H1 (cell line): Measurements from ENCODE around the gene MS4A7. TPM values are rescaled to one million over a fixed set of nuclear protein-coding genes. Genes with fewer than 3 reads are reported as not detected.

Source experiments
- CTCF ChIA-PET: fragments of 300-600 bp; sonication (Branson Sonifier 250); formaldehyde crosslinking; loops from one replicate; lab custom pipeline; 2021; ENCODE audit not compliant: partially characterized antibody; lab: Charles Lee
- POLR2A ChIA-PET: fragments of 300-600 bp; sonication (Branson Sonifier 250); formaldehyde crosslinking; loops from one replicate; lab custom pipeline; 2021; ENCODE audit warnings: inconsistent platforms; ENCODE audit not compliant: partially characterized antibody; lab: Charles Lee
- DNase-seq, 2 experiments: peaks; one replicate each; pipeline versions ENCODE4 v3.0.0 to v3.0.0-alpha.2; 2010 to 2022; ENCODE audit warnings: low spot score in 2 of 2, low read depth in 1 of 2, mixed read lengths in 1 of 2
- FAIRE-seq: peaks from 2 replicates; lab custom pipeline; 2011; peaks lifted over from hg19 to GRCh38; lab: Jason Lieb, UNC
- H2AFZ ChIP-seq: 2 replicates; pipeline ENCODE4 v1.8.1; 2012; ENCODE audit warnings: low read length, inconsistent platforms
- H2AK5ac ChIP-seq: 2 replicates; pipeline ENCODE4 v1.6.1; 2013; ENCODE audit warnings: low read depth, low read length
- H2BK120ac ChIP-seq: replicated peaks from 2 replicates; pipeline ENCODE3; 2013; ENCODE audit warnings: low read depth, low read length, inconsistent platforms
- H2BK12ac ChIP-seq: 2 replicates; pipeline ENCODE4 v1.6.1; 2013; ENCODE audit warnings: low read depth, low read length
- H2BK15ac ChIP-seq: 2 replicates; pipeline ENCODE4 v1.6.1; 2013; ENCODE audit warnings: low read length
- H2BK20ac ChIP-seq: 2 replicates; pipeline ENCODE4 v1.6.1; 2013; ENCODE audit warnings: low read length
- H2BK5ac ChIP-seq: 2 replicates; pipeline ENCODE4 v1.6.1; 2013; ENCODE audit warnings: low read depth, low read length
- H3K14ac ChIP-seq: 2 replicates; pipeline ENCODE4 v1.6.1; 2013; ENCODE audit warnings: inconsistent platforms; ENCODE audit not compliant: insufficient read length
- H3K18ac ChIP-seq: 2 replicates; pipeline ENCODE4 v1.6.1; 2013; ENCODE audit warnings: low read length; ENCODE audit errors: extremely low read depth
- H3K23ac ChIP-seq: 2 replicates; pipeline ENCODE4 v1.6.1; 2013; ENCODE audit warnings: inconsistent platforms; ENCODE audit not compliant: insufficient read length
- H3K23me2 ChIP-seq: 2 replicates; pipeline ENCODE4 v1.6.1; 2013; ENCODE audit warnings: low read depth, low read length
- H3K27ac ChIP-seq: 2 replicates; pipeline ENCODE4 v1.6.1; 2011; ENCODE audit warnings: low read depth, low read length, inconsistent platforms
- H3K27me3 ChIP-seq, 4 experiments: replicated peaks in 1 of 4; 1 replicate in 1 of 4; 2 replicates in 3 of 4; pipeline versions ENCODE4 v1.6.1 to v1.8.1; 2011 to 2013; ENCODE audit warnings: low read length in 3 of 4, mild to moderate bottlenecking in 3 of 4, inconsistent platforms in 2 of 4, mixed read lengths in 2 of 4, moderate library complexity in 1 of 4; ENCODE audit not compliant: control insufficient read depth in 3 of 4, insufficient read depth in 3 of 4; ENCODE audit errors: extremely low read depth in 1 of 4
- H3K36me3 ChIP-seq, 4 experiments: 2 replicates each; pipeline versions ENCODE4 v1.6.1 to v1.8.1; 2011 to 2013; ENCODE audit warnings: mild to moderate bottlenecking in 4 of 4, low read length in 3 of 4, moderate library complexity in 2 of 4, control low read depth in 1 of 4, inconsistent platforms in 1 of 4; ENCODE audit not compliant: insufficient read depth in 4 of 4, control insufficient read depth in 2 of 4
- H3K4ac ChIP-seq: replicated peaks from 2 replicates; pipeline ENCODE3; 2013; ENCODE audit warnings: low read length, low read depth, mixed read lengths, inconsistent platforms; ENCODE audit not compliant: insufficient read length
- H3K4me1 ChIP-seq, 4 experiments: replicated peaks in 1 of 4; 1 replicate in 1 of 4; 2 replicates in 3 of 4; pipeline versions ENCODE4 v1.6.1 to v1.8.1; 2011 to 2013; ENCODE audit warnings: low read length in 3 of 4, inconsistent platforms in 2 of 4, mixed read lengths in 1 of 4; ENCODE audit not compliant: insufficient read depth in 4 of 4, control insufficient read depth in 3 of 4
- H3K4me2 ChIP-seq, 2 experiments: 2 replicates each; pipeline versions ENCODE4 v1.6.1 to v1.8.1; 2011 to 2013; ENCODE audit warnings: low read depth in 2 of 2, low read length in 2 of 2, control low read depth in 1 of 2, inconsistent platforms in 1 of 2, mild to moderate bottlenecking in 1 of 2; ENCODE audit not compliant: insufficient read depth in 1 of 2
- H3K4me3 ChIP-seq, 4 experiments: fragments of 200-600, 300-600 bp in 1 of 4; sonication (generic), shearing (Covaris generic), sonication (Bioruptor Twin) in 1 of 4; 2 replicates each; pipeline versions ENCODE4 v1.5.1 to v1.8.1; 2011 to 2016; ENCODE audit warnings: low read length in 4 of 4, low read depth in 3 of 4, control low read depth in 2 of 4, inconsistent platforms in 2 of 4, mild to moderate bottlenecking in 2 of 4, mixed read lengths in 1 of 4, moderate library complexity in 1 of 4; ENCODE audit not compliant: insufficient read depth in 2 of 4; ENCODE audit errors: extremely low read depth in 1 of 4
- H3K56ac ChIP-seq: replicated peaks from 2 replicates; pipeline ENCODE3; 2013; ENCODE audit warnings: low read depth, mild to moderate bottlenecking, mixed read lengths, low read length, inconsistent platforms; ENCODE audit not compliant: insufficient read length
- H3K79me1 ChIP-seq: 2 replicates; pipeline ENCODE4 v1.6.1; 2013; ENCODE audit warnings: low read depth, low read length, control low read depth
- H3K79me2 ChIP-seq, 2 experiments: 2 replicates each; pipeline versions ENCODE4 v1.6.1 to v1.8.1; 2012 to 2013; ENCODE audit warnings: low read length in 2 of 2, mild to moderate bottlenecking in 2 of 2, inconsistent platforms in 1 of 2; ENCODE audit not compliant: insufficient read depth in 2 of 2, control insufficient read depth in 1 of 2
- H3K9ac ChIP-seq, 4 experiments: replicated peaks in 1 of 4; 1 replicate in 1 of 4; 2 replicates in 3 of 4; pipeline versions ENCODE4 v1.6.1 to v1.8.1; 2011 to 2013; ENCODE audit warnings: low read depth in 3 of 4, low read length in 3 of 4, control low read depth in 2 of 4, mild to moderate bottlenecking in 2 of 4, moderate library complexity in 2 of 4, inconsistent platforms in 1 of 4; ENCODE audit errors: extremely low read depth in 1 of 4
- H3K9me3 ChIP-seq, 2 experiments: 2 replicates each; pipeline versions ENCODE4 v1.6.1 to v1.8.1; 2012 to 2013; ENCODE audit warnings: mild to moderate bottlenecking in 2 of 2, moderate library complexity in 2 of 2, control low read depth in 1 of 2, inconsistent platforms in 1 of 2, low read depth in 1 of 2, low read length in 1 of 2, mixed read lengths in 1 of 2; ENCODE audit not compliant: insufficient read depth in 2 of 2
- H4K20me1 ChIP-seq, 2 experiments: replicated peaks in 1 of 2; 2 replicates each; pipeline versions ENCODE3 to v1.8.1; 2011 to 2013; ENCODE audit warnings: inconsistent platforms in 2 of 2, low read length in 2 of 2, mild to moderate bottlenecking in 1 of 2; ENCODE audit not compliant: insufficient read depth in 2 of 2, control insufficient read depth in 1 of 2
- H4K5ac ChIP-seq: 2 replicates; pipeline ENCODE4 v1.6.1; 2013; ENCODE audit warnings: low read length, low read depth, mixed read lengths, inconsistent platforms; ENCODE audit not compliant: insufficient read length
- H4K8ac ChIP-seq: 2 replicates; pipeline ENCODE4 v1.8.0; 2013; ENCODE audit warnings: mild to moderate bottlenecking, moderate library complexity, low read length, inconsistent platforms; ENCODE audit not compliant: insufficient read depth; ENCODE audit errors: extremely low read depth
- H4K91ac ChIP-seq: replicated peaks from 2 replicates; pipeline ENCODE3; 2013; ENCODE audit warnings: low read length, mixed read lengths, inconsistent platforms; ENCODE audit not compliant: insufficient read length
- ASH2L ChIP-seq: fragments of 200-600, 300-600 bp; sonication (generic); IDR thresholded peaks from one replicate; pipeline ENCODE4 v1.7.1; 2017; ENCODE audit warnings: low read length
- BACH1 ChIP-seq: IDR thresholded peaks from 2 replicates; pipeline ENCODE4 v1.6.1; 2012; ENCODE audit warnings: low read length, improper control_type of control experiment
- BCL11A ChIP-seq, 2 experiments: IDR thresholded peaks; one replicate each; pipeline ENCODE4 v1.6.1; 2011; ENCODE audit warnings: low read depth in 2 of 2, low read length in 2 of 2, mild to moderate bottlenecking in 2 of 2
- CTBP2 ChIP-seq: IDR thresholded peaks from 2 replicates; pipeline ENCODE4 v1.7.0; 2011; ENCODE audit warnings: borderline replicate concordance, mild to moderate bottlenecking, moderate library complexity, mixed read lengths, low read length; ENCODE audit not compliant: insufficient read depth, insufficient read length
- E2F6 ChIP-seq: IDR thresholded peaks from 2 replicates; pipeline ENCODE4 v1.6.1; 2012; ENCODE audit warnings: inconsistent platforms
- HDAC6 ChIP-seq: IDR thresholded peaks from one replicate; pipeline ENCODE4 v1.7.1; 2012; ENCODE audit warnings: low read depth, mild to moderate bottlenecking, inconsistent platforms, low read length, moderate library complexity
- KDM4A ChIP-seq: IDR thresholded peaks from one replicate; pipeline ENCODE4 v1.7.1; 2012; ENCODE audit warnings: low read depth, mild to moderate bottlenecking, moderate library complexity, low read length, inconsistent platforms; ENCODE audit not compliant: severe bottlenecking
- POU5F1 ChIP-seq: IDR thresholded peaks from 2 replicates; pipeline ENCODE4 v1.6.1; 2011; ENCODE audit warnings: low read depth, mild to moderate bottlenecking, low read length, moderate library complexity
- RAD21 ChIP-seq, 2 experiments: IDR thresholded peaks in 1 of 2; conservative IDR thresholded peaks in 1 of 2; 2 replicates each; pipeline ENCODE4 v1.6.1; 2011; ENCODE audit warnings: low read depth in 2 of 2, low read length in 2 of 2, improper control_type of control experiment in 1 of 2, inconsistent platforms in 1 of 2, mild to moderate bottlenecking in 1 of 2, moderate library complexity in 1 of 2
- SIX5 ChIP-seq: IDR thresholded peaks from 2 replicates; pipeline ENCODE4 v1.6.1; 2011; ENCODE audit warnings: mild to moderate bottlenecking, low read depth, low read length
- SP4 ChIP-seq: IDR thresholded peaks from 2 replicates; pipeline ENCODE4 v1.6.1; 2012; ENCODE audit warnings: low read length, inconsistent platforms
- TAF1 ChIP-seq: IDR thresholded peaks from 2 replicates; pipeline ENCODE4 v1.6.1; 2011; ENCODE audit warnings: mild to moderate bottlenecking, low read depth, low read length
- TAF7 ChIP-seq: optimal IDR thresholded peaks from 2 replicates; pipeline ENCODE3; 2011; ENCODE audit warnings: low read depth, mild to moderate bottlenecking, inconsistent platforms, low read length, moderate library complexity, borderline replicate concordance
- ZNF274 ChIP-seq: IDR thresholded peaks from 2 replicates; pipeline ENCODE4 v1.7.0; 2012; ENCODE audit warnings: low read length, borderline replicate concordance; ENCODE audit errors: extremely low read depth
- whole genome bisulfite sequencing, 2 experiments: shearing (Covaris generic) in 1 of 2; methylation state at CpG; one replicate each; pipeline versions ENCODE4 v1.1.6 to v1.1.7; 2013 to 2015; ENCODE audit warnings: low lambda C conversion rate in 2 of 2, mixed read lengths in 2 of 2, inconsistent platforms in 1 of 2, low coverage in 1 of 2, missing lambda C conversion rate in 1 of 2; ENCODE audit not compliant: insufficient replicate concordance in 2 of 2, insufficient coverage in 1 of 2, insufficient read length in 1 of 2; ENCODE audit errors: extremely low coverage in 1 of 2, missing lambda C conversion rate in 1 of 2; 5-methylcytosine and 5-hydroxymethylcytosine counted together
- polyA plus RNA-seq, 7 experiments: library from polyadenylated mRNA; depleted of rRNA in 3 of 7; stranded (reverse) in 5 of 7; unstranded in 2 of 7; fragments of >200 nt in 5 of 7; fragments of 200-250 nt in 2 of 7; gene quantifications; 1 replicate in 5 of 7; 2 replicates in 1 of 7; 4 replicates in 1 of 7; pipeline versions ENCODE4 v1.2.1 to v1.2.3, GENCODE V29; 2011 to 2013; ENCODE audit warnings: missing spikeins in 2 of 7, mixed read lengths in 2 of 7
- total RNA-seq: library from RNA; stranded (reverse); fragmentation: NEBNext Ultra II Directional; extraction: Animal tissue kit (Norgen Biotek cat#: 25700); gene quantifications from 2 replicates; pipeline ENCODE4 v1.2.1, GENCODE V29; 2021

The MS4A7 gene
- total and polyA plus RNA-seq, 2 of the 8 experiments (the other 6 are each of a cell fraction or from before 2014, with no cell fraction given) = not detected

- no peak overlapping the region for H3K23ac ChIP-seq
- FAIRE-seq = no peak
- H3K18ac ChIP-seq = no peak overlapping the region
- no peaks in the 10 kb centered on the region for H3K79me1 ChIP-seq
- H3K4me3 ChIP-seq = no peak overlapping the region
- ChIA-PET CTCF (no interaction called here), POLR2A (interaction anchor here (0.6 kb wide), 1 partner anchor 239 kb away, joined by 3 read pairs; no protein-coding TSS in a partner anchor)
- DNase-seq = no peak
- H2BK12ac ChIP-seq = no peak overlapping the region
- H3K4me1 ChIP-seq = peaks cover 0 to 4% (median 0%) of the 10 kb centered on the region in 4 experiments; a peak in 2 of 7 replicates
- no peak overlapping the region for H3K4me2 ChIP-seq
- H3K27ac ChIP-seq = no peak overlapping the region
- H2BK15ac ChIP-seq = no peak overlapping the region
- no peaks in the 10 kb centered on the region for H3K79me2 ChIP-seq
- H4K8ac ChIP-seq = no peak overlapping the region
- H2BK5ac ChIP-seq = no peak overlapping the region
- no peaks in the 10 kb centered on the region for H4K20me1 ChIP-seq
- H4K91ac ChIP-seq = no peak overlapping the region
- no peaks in the 10 kb centered on the region; a peak in 1 of 4 replicates for H3K9me3 ChIP-seq
- WGBS, 2 experiments = 88% methylated on average over 2 of the region's 2 CpGs; no CpG with 5 or more reads in 1 of the 2 experiments
- H3K36me3 ChIP-seq = no peaks in the 10 kb centered on the region
- H3K14ac ChIP-seq = no peak overlapping the region
- H2AK5ac ChIP-seq = no peak overlapping the region
- H3K9ac ChIP-seq = no peak overlapping the region
- H3K23me2 ChIP-seq = no peaks in the 10 kb centered on the region
- H3K4ac ChIP-seq = no peak overlapping the region
- H4K5ac ChIP-seq = no peak overlapping the region
- no peak overlapping the region for H2AFZ ChIP-seq
- H3K56ac ChIP-seq = no peak overlapping the region
- no peak overlapping the region for H2BK20ac ChIP-seq
- H3K27me3 ChIP-seq = no peaks in the 10 kb centered on the region
- no peak overlapping the region for H2BK120ac ChIP-seq
- TF ChIP-seq BACH1 (no peak), TAF1 (no peak), RAD21 (IDR thresholded peaks at IDR 0.05 in 1 of 2, conservative IDR thresholded peaks at IDR 0.05 in 1 of 2; ENCODE audit: low read depth in 2 of 2, low read length in 2 of 2) (no peak), SIX5 (no peak), E2F6 (no peak), SP4 (no peak), HDAC6 (no peak), KDM4A (no peak), ASH2L (no peak), ZNF274 (no peak), CTBP2 (no peak), TAF7 (no peak), BCL11A (IDR thresholded peaks at IDR 0.05; ENCODE audit: low read depth in 2 of 2, low read length in 2 of 2) (no peak), POU5F1 (no peak)
Measured at GRCh38 chr11:60357771-60358170, 20.6 kb upstream of the MS4A7 start.
